Immature natural killer cell (primary cell): ENCODE data around the gene PAX1. TPM values are rescaled to one million over a fixed set of nuclear protein-coding genes. Genes with fewer than 3 reads are reported as not detected.

ENCODE experiments used
- DNase-seq, 3 donors: peaks; one replicate each; pipeline ENCODE4 v3.0.0; 2022; ENCODE audit warnings: mixed read lengths in 1 of 3
- H3K27ac Mint-ChIP-seq, 6 donors: one replicate each; pipeline ENCODE4 v1.8.0; 2020; ENCODE audit warnings: mixed read lengths in 6 of 6, mild to moderate bottlenecking in 5 of 6, inconsistent platforms in 4 of 6, moderate library complexity in 3 of 6
- H3K27me3 Mint-ChIP-seq, 3 donors: one replicate each; pipeline ENCODE4 v1.8.0; 2020 to 2021; ENCODE audit warnings: low read depth in 3 of 3, mild to moderate bottlenecking in 3 of 3, mixed read lengths in 3 of 3, moderate library complexity in 3 of 3, inconsistent platforms in 1 of 3
- H3K36me3 Mint-ChIP-seq, 3 donors: one replicate each; pipeline ENCODE4 v1.8.0; 2020; ENCODE audit warnings: mixed read lengths in 3 of 3, inconsistent platforms in 2 of 3, mild to moderate bottlenecking in 2 of 3
- H3K4me1 Mint-ChIP-seq, 2 donors: one replicate each; pipeline ENCODE4 v1.8.0; 2020; ENCODE audit warnings: inconsistent platforms in 2 of 2, mild to moderate bottlenecking in 2 of 2, mixed read lengths in 2 of 2, moderate library complexity in 1 of 2
- H3K4me3 Mint-ChIP-seq, 5 donors: one replicate each; pipeline ENCODE4 v1.8.0; 2020; ENCODE audit warnings: mild to moderate bottlenecking in 5 of 5, mixed read lengths in 5 of 5, inconsistent platforms in 3 of 5, moderate library complexity in 3 of 5
- H3K9me3 Mint-ChIP-seq, 6 donors: one replicate each; pipeline ENCODE4 v1.8.0; 2020; ENCODE audit warnings: mild to moderate bottlenecking in 6 of 6, mixed read lengths in 6 of 6, inconsistent platforms in 4 of 6, moderate library complexity in 3 of 6
- polyA plus RNA-seq, 3 donors: library from polyadenylated mRNA; unstranded; fragments of 300-500 nt; fragmentation: Illumina TruSeq; gene quantifications; one replicate each; pipeline ENCODE4 v1.2.3, GENCODE V29; 2021

PAX1 gene
- polyA plus RNA-seq, 3 donors from 2014 or later: not detected

DNA sequence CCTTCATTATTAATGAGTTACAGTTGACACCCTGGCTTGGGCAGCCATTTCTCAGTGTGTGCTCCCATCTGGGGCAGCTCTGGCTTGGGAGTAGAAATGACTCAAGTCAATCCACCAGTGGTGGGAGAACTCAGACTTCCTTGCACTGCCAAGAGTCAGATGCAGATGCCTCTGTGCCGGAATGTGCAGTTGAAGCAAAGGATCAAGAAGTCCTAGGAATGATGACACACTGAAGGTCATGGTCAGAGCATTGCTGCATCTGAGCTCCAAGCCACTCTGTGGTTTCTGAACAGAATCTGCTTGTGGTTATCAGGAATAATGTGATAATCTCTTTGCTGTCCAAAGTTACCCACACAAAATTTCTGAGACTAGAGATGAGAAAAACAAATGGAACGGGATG is 19.5 kb upstream of the PAX1 start:
- no peak overlapping the region for H3K4me3 Mint-ChIP-seq
- no peak overlapping the region for H3K27ac Mint-ChIP-seq
- no peaks in the 10 kb centered on the region for H3K4me1 Mint-ChIP-seq
- no peaks in the 10 kb centered on the region for H3K36me3 Mint-ChIP-seq
- DNase-seq: no peak
- H3K9me3 Mint-ChIP-seq: peaks cover 0 to 3% (median 0%) of the 10 kb centered on the region in 6 donors
- peaks cover 0 to 3% (median 1%) of the 10 kb centered on the region in 3 donors for H3K27me3 Mint-ChIP-seq

DNA sequence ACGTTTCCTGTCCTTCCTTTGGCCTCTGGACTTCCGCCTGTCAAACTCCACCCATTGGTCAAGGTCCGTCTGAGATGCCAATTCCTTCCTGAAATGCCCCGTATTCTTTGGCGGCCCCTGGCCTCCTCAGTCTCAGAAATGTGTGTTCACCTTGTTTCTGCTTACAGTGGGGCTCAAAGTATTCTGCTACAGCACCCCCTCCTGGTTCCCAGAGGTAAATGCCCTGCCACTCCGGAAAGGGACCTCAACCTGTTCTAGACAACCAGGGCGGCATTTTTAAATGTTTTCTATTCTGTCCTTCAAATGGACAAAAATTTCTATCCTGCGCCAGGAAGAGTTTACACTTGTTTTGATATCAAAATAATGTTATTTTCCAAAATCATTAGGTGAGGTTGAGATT is 12.1 kb upstream of the PAX1 start:
- no peak for DNase-seq
- H3K27ac Mint-ChIP-seq: no peak overlapping the region
- no peaks in the 10 kb centered on the region for H3K36me3 Mint-ChIP-seq
- no peaks in the 10 kb centered on the region for H3K4me1 Mint-ChIP-seq
- peaks cover 0 to 8% (median 3%) of the 10 kb centered on the region in 6 donors for H3K9me3 Mint-ChIP-seq
- no peak overlapping the region for H3K4me3 Mint-ChIP-seq
- peaks cover 2 to 7% (median 4%) of the 10 kb centered on the region in 3 donors for H3K27me3 Mint-ChIP-seq

DNA sequence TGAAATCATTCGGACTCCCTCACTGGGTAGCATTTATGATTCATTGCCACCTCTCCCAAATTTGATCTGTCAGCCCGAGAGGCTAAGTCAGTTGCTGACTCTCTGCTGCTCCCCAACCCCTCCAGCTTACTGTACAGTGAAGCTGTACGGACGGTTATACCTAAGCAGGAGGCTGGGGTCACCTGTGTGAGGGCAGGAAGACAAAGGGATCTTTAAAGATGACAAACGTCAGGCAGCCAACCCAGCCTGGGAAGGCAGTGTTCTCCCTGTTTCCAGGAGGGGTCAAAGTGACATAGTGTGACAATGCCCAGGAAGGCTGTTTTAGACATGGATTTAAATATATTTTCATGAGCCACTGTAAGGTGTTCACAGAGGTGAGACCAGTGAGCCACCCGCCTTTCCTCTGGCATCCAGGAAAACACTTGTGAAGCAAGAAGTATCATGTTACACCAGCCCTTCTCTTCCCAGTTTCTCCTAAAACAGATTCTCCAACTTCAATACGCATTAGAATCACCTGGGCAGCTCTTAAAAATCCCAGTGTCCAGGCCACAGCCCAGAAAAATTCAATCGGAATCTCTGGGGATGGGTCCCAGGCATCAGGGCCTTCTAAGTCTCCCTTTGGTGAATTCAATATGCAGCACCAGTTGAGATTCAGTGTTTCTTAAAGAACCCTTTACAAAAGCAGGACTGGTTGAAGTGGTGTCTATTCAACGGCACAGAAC is 6.8 kb upstream of the PAX1 start:
- no peak overlapping the region for H3K27ac Mint-ChIP-seq
- H3K9me3 Mint-ChIP-seq: peaks cover 0 to 12% (median 4%) of the 10 kb centered on the region in 6 donors
- H3K4me1 Mint-ChIP-seq: no peaks in the 10 kb centered on the region
- no peak overlapping the region for H3K4me3 Mint-ChIP-seq
- H3K36me3 Mint-ChIP-seq: peaks cover 0 to 3% (median 0%) of the 10 kb centered on the region in 3 donors
- H3K27me3 Mint-ChIP-seq: peaks cover 6 to 13% (median 6%) of the 10 kb centered on the region in 3 donors
- DNase-seq: no peak

DNA sequence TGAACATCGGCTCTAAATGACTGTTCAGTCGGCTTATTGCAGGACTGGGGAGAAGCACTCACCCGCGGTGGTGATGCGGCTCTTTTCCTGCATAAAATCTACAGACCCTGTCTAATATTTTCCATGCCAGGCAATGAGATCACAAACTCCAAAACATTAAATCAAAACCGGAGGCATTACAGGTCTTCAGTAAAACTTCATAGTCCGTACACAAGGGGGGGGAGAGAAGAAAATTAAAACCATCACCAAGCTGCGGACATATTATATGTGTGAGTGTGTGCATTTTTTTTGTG is 6.3 kb upstream of the PAX1 start:
- no peak overlapping the region for H3K4me3 Mint-ChIP-seq
- peaks cover 0 to 3% (median 0%) of the 10 kb centered on the region in 3 donors for H3K36me3 Mint-ChIP-seq
- H3K9me3 Mint-ChIP-seq: peaks cover 0 to 13% (median 5%) of the 10 kb centered on the region in 6 donors
- H3K4me1 Mint-ChIP-seq: no peaks in the 10 kb centered on the region
- DNase-seq: no peak
- H3K27me3 Mint-ChIP-seq: peaks cover 6 to 15% (median 6%) of the 10 kb centered on the region in 3 donors
- no peak overlapping the region for H3K27ac Mint-ChIP-seq

DNA sequence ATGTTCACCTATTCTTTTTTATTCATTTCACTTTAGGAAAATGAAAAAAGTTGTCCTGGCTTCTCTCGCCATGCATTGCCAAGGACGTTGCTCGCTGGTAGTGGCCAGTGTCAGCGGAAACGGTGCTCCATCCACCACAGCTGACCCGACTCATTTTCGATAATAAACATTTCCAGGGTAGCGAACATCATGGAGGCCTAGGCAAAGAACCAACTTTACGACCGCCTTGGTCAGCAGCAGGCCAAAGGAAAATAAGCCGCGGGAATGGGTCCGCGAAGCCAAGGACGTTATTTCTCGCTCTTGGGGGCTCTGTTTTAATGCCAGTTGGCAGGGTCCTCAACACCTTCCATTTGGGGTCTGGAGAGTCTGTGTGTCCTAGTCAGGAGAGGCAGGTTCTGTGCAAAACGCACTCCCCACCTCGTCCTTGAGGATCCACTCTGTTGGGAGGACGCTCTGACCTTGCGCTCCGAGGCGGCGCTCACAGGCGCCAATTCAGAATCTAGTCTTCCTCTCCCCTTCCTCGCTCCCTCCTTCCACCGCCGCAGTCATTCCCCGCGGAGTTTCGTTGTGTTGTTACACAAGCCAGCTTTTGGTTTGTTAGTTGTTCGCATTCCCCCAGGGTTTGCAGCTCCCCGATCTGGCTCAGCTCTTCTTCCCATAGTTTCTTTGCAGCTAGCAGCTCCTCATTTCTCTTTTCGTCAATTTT is 4.1 kb upstream of the PAX1 start:
- H3K27ac Mint-ChIP-seq: no peak overlapping the region
- no peak for DNase-seq
- H3K4me1 Mint-ChIP-seq: no peaks in the 10 kb centered on the region
- no peak overlapping the region for H3K4me3 Mint-ChIP-seq
- H3K27me3 Mint-ChIP-seq: peaks cover 6 to 17% (median 11%) of the 10 kb centered on the region in 3 donors
- peaks cover 0 to 3% (median 0%) of the 10 kb centered on the region in 3 donors for H3K36me3 Mint-ChIP-seq
- H3K9me3 Mint-ChIP-seq: peaks cover 0 to 11% (median 4%) of the 10 kb centered on the region in 6 donors

DNA sequence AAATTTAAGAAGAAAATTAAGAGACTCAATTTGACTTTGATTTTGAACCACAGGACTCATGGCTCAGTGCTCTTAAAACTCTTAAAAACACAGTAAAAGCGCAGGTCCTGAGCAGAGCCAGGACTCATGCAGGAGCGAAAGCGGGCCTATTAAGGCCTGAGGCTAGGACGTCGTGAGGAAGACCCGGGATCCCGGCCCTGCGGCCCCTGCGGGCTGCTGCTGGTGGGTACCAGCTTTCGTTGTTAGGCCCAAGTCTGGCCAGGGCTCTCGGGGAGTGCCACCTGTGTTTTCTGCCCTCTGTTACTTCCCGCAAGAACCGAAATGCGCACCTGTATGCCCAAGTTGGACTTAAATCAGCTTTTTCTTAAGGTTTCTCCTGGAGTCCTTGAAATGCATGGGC is 3.4 kb upstream of the PAX1 start:
- Mint-ChIP-seq H3K4me3 (no peak overlapping the region), H3K36me3 (peaks cover 0 to 3% (median 0%) of the 10 kb centered on the region in 3 donors), H3K27ac (no peak overlapping the region), H3K9me3 (peaks cover 0 to 11% (median 4%) of the 10 kb centered on the region in 6 donors), H3K27me3 (peaks cover 5 to 18% (median 11%) of the 10 kb centered on the region in 3 donors), H3K4me1 (no peaks in the 10 kb centered on the region)
- DNase-seq: no peak

DNA sequence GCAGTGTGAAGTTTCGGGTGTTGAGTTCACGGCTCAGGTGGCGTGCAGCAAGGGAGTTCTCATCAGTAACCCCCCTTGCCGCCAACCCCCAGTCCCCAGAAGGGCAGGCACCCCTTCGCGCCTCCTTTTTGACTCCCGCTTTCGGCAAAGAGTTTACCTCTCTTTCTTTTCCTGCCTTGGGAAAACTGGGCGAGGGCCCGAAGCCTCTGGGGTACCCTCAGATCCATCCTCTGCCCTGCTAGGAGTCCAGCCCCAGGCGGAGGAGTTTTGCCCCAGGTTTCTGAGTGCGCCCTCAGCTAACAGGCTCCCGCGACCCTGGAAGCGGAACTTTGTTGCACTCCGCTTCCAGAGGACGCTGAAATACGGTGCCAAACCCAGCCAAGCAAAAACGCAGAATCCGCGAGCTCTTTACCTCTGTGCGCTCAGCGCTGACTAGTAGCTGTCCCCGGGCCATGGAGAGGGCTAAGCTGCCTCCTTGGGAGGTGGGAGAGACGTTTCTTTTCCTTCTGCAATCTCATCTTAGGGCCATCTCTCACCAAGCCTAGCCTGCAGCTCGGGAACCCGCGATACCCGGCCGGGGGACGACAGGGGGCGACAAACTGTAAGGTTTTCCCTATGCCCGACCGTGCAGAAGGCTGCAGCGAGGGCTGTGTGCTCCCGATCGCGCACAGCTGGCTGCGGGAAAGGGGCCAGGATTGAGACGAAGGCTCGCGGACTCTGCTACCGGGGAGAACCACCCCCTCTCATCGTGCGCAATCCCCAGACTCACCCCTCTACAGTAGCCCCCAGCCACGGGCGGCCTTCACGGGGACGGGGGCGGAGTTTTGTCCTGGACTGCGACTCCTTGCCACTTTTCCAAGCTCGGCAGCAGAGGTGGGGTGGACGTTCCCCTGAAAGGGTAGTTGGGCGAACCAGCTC is 2.7 kb upstream of the PAX1 start:
- no peak for DNase-seq
- peaks cover 0 to 3% (median 0%) of the 10 kb centered on the region in 3 donors for H3K36me3 Mint-ChIP-seq
- peaks cover 8 to 24% (median 11%) of the 10 kb centered on the region in 3 donors for H3K27me3 Mint-ChIP-seq
- H3K9me3 Mint-ChIP-seq: peaks cover 0 to 17% (median 6%) of the 10 kb centered on the region in 6 donors
- H3K27ac Mint-ChIP-seq: no peak overlapping the region
- no peaks in the 10 kb centered on the region for H3K4me1 Mint-ChIP-seq
- H3K4me3 Mint-ChIP-seq: no peak overlapping the region

DNA sequence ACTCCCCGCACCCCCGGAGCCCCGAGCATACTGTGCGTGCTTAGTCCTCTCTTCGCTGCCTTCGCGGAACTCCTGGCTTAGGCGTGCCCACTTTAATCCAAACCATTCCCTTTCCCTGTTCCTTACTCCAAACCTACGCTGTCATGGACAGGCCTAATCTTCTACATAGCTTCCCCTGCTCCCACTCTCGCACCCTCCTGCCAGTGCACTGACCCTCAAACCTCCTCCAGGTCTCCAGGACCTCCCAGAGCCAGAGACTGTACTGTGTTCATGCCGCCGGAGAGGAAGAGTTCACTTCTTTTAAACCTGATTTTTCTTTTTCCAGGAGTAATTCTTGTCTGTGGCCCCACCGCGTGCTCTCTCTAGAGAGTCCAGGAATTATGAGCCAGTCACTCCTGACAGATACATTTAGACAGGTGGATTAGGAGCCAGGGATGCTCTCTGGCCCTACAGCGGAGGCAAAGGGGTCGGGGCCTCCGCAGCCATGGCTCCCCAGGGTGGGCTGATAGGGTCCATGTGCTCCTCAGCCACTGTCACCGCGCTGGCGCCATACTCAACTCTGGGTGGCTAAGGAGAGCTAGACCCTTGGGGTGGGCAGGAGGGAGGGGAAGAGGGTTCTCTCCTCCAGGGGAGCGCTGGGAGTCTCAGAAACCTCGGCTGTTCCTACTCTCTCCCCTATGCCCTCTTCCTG is 1.6 kb upstream of the PAX1 start:
- no peak for DNase-seq
- no peaks in the 10 kb centered on the region for H3K4me1 Mint-ChIP-seq
- H3K27me3 Mint-ChIP-seq: peaks cover 10 to 24% (median 12%) of the 10 kb centered on the region in 3 donors
- peaks cover 0 to 3% (median 0%) of the 10 kb centered on the region in 3 donors for H3K36me3 Mint-ChIP-seq
- no peak overlapping the region for H3K4me3 Mint-ChIP-seq
- H3K27ac Mint-ChIP-seq: no peak overlapping the region
- peaks cover 0 to 17% (median 6%) of the 10 kb centered on the region in 6 donors for H3K9me3 Mint-ChIP-seq

DNA sequence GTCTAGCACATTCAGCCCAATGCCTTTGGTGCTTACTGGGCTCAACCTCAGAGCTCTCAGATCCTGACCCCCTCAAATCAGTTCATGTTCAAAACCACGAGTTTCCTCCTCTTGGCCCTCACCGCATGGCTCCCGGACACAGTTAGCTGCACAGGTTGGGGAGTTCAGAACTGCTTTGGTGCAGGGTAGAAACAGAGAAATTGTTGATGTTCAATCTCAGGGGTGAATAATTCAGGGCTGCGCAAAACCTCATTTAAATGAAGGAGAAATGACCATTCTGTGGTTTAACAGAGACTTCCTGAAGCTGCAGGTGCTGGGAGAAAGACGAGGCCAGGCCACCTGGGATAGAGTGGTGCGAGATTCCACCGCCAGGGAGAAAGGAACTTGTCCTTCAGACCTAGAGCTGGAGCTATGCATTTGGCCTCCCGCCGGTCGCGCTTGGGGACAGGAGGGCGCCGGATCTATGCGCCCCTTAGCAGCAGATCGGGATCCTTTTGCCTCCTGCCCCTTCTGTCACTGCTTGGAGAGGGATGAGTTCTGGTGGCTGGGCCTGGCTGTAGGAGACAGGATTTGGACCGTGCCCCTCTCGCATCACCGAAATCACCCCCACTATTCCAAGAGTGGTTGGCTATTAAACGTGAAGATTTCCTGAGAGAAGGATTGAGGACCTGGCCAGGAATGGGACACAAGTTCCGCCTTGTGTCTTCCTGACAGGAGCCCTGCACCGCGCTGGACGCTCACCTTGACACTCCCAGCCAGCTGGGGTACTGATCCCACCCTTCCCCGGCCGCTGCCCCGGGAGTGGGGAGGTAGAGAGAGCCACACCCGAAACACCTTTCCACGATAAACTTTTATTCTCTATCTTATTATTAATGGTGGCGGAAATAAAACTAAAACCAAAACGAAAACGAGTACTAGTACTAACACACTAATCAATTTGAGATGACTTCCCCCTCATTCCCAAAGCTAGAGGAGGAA is 767 bp upstream of the PAX1 start:
- Mint-ChIP-seq H3K4me3 (no peak overlapping the region), H3K4me1 (no peaks in the 10 kb centered on the region), H3K9me3 (peaks cover 0 to 13% (median 6%) of the 10 kb centered on the region in 6 donors), H3K36me3 (peaks cover 0 to 3% (median 0%) of the 10 kb centered on the region in 3 donors), H3K27ac (no peak overlapping the region), H3K27me3 (peaks cover 9 to 19% (median 12%) of the 10 kb centered on the region in 3 donors)
- no peak for DNase-seq

DNA sequence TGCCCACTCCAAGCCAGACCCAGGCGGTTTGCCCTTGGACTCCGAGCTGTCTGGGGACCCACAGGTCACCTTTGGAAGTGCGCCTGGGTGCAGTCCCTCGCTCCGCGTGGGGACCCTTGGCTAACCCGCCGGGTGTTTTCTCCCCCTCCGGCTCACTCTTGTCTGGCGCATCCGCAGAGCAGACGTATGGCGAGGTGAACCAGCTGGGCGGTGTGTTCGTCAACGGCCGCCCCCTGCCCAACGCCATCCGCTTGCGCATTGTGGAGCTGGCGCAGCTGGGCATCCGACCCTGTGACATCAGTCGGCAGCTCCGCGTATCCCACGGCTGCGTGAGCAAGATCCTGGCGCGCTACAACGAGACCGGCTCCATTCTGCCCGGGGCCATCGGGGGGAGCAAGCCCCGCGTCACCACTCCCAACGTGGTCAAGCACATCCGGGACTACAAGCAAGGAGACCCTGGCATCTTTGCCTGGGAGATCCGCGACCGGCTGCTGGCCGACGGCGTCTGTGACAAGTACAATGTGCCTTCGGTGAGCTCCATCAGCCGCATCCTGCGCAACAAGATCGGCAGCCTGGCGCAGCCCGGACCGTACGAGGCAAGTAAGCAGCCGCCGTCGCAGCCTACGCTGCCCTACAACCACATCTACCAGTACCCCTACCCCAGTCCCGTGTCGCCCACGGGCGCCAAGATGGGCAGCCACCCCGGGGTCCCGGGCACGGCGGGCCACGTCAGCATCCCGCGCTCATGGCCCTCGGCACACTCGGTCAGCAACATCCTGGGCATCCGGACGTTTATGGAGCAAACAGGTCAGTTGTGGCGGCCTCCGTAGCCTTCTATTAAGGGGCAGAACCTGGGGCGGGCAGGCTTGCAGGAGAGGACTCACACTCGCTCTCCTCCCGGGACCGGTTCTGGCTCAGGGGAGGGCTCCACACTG is 1.1 kb downstream of the PAX1 start:
- no peak overlapping the region for H3K27ac Mint-ChIP-seq
- H3K9me3 Mint-ChIP-seq: peaks cover 0 to 8% (median 3%) of the 10 kb centered on the region in 6 donors
- no peak overlapping the region for H3K4me3 Mint-ChIP-seq
- no peak for DNase-seq
- no peaks in the 10 kb centered on the region for H3K4me1 Mint-ChIP-seq
- H3K27me3 Mint-ChIP-seq: peaks cover 7 to 23% (median 11%) of the 10 kb centered on the region in 3 donors
- H3K36me3 Mint-ChIP-seq: peaks cover 0 to 2% (median 0%) of the 10 kb centered on the region in 3 donors

DNA sequence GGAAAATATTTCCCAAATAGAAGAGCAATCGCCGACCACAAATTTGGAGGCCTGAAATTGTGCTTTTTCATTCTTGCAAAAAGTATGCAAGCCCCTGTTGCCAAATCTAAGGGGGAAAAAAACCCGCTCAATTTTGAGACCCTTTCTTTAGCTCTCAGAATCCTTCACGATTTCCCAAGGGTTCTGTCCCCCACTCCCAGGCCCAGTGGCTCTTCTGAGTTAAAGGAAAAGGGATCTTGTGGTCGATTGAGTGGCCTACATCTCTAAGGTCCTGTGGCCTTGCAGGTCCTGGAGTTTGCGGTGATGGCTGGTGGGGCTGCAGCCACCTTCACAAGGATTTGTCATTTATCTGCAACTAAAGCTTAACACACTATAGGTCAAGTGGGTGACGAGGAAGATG is 1.8 kb downstream of the PAX1 start:
- Mint-ChIP-seq H3K9me3 (peaks cover 0 to 9% (median 3%) of the 10 kb centered on the region in 6 donors), H3K27me3 (peaks cover 8 to 20% (median 13%) of the 10 kb centered on the region in 3 donors), H3K36me3 (no peaks in the 10 kb centered on the region), H3K4me1 (no peaks in the 10 kb centered on the region), H3K4me3 (no peak overlapping the region), H3K27ac (no peak overlapping the region)
- no peak for DNase-seq
